Measurements from ENCODE around the gene ARMC6.
"Not testable (repeated sequence)": the region's sequence is repeated elsewhere in the genome, so short reads cannot be mapped to it uniquely, and the experiment has no call there.

GRCh38 chr19:19102566-19102965 is 69.2 kb downstream of the ARMC6 start:
- TF ChIP-seq CTCF, POLR2A (IDR thresholded peaks at IDR 0.05): not testable (repeated sequence)

Data from gastroesophageal sphincter (tissue), 3 donors.